Tibial artery (tissue), 4 donors: ENCODE measurements around the gene KRTAP2-3.
"Not testable (repeated sequence)": the region's sequence is repeated elsewhere in the genome, so short reads cannot be mapped to it uniquely, and the experiment has no call there.

Source experiments
- DNase-seq, 2 donors: peaks; one replicate each; pipeline ENCODE4 v3.0.0-alpha.2; 2019
- H3K27ac ChIP-seq, 2 donors: fragments of 200-600 bp; sonication (generic) in 1 of 2; 1 replicate in 1 of 2; 2 replicates in 1 of 2; pipeline ENCODE4 v1.5.1; 2018 to 2019; ENCODE audit warnings: mild to moderate bottlenecking in 1 of 2
- H3K27me3 ChIP-seq, 2 donors: fragments of 200-600 bp; sonication (generic) in 1 of 2; one replicate each; pipeline versions ENCODE4 v1.5.1 to v1.6.0; 2016 to 2019
- H3K36me3 ChIP-seq, 3 donors: fragments of 200-600 bp; sonication (generic) in 2 of 3; one replicate each; pipeline ENCODE4 v1.5.1; 2016 to 2019; ENCODE audit warnings: mild to moderate bottlenecking in 2 of 3
- H3K4me1 ChIP-seq, 4 donors: fragments of 200-600 bp; sonication (generic) in 2 of 4; 1 replicate in 3 of 4; 2 replicates in 1 of 4; pipeline ENCODE4 v1.5.1; 2016 to 2019
- H3K4me3 ChIP-seq, 2 donors: fragments of 200-600 bp; sonication (generic) in 1 of 2; 1 replicate in 1 of 2; 2 replicates in 1 of 2; pipeline ENCODE4 v1.5.1; 2018 to 2019; ENCODE audit warnings: mild to moderate bottlenecking in 2 of 2
- H3K9me3 ChIP-seq, 3 donors: fragments of 200-600 bp; sonication (generic) in 1 of 3; one replicate each; pipeline ENCODE4 v1.5.1; 2016 to 2019
- intact Hi-C: fragments of 100-400 bp; cut with DNase I; formaldehyde crosslinking; loops from one replicate; pipeline ENCODE4 v1.15.0; 2023; ENCODE audit warnings: low total_unique reads
- TF ChIP-seq, protein P1 (sequence below), 2 experiments: fragments of 200-600 bp in 1 of 2; fragments of 450-650 bp in 1 of 2; IDR thresholded peaks; one replicate each; pipeline ENCODE4 v1.5.1; 2017 to 2019; ENCODE audit warnings: antibody characterized with exemption in 2 of 2, mild to moderate bottlenecking in 1 of 2, moderate library complexity in 1 of 2

KRTAP2-3 gene

DNA sequence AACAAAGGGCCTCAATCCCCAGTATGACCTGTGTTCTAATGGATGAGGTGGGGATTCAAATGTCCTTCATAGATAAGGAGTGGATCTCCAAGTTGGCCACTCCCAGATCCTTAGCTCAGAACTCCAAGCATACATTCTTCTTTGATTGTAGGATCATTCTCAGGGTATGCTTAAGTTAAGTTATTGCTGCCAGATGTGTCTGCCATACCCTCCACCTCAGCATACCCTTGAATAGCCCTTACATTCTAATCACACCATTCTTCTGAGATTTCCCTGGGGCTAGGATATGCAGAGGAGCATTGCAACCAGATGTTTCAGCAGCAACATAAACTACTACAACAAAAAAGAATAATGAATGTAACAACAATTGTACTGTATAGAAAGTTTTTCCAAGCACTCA lies 7.4 kb upstream of the KRTAP2-3 start:
- DNase-seq = no peak
- Histone ChIP-seq H3K27me3 (no peaks in the 10 kb centered on the region), H3K27ac (no peak overlapping the region), H3K4me3 (no peak overlapping the region), H3K9me3 (no peaks in the 10 kb centered on the region), H3K4me1 (peaks cover 0 to 12% (median 1%) of the 10 kb centered on the region in 4 donors), H3K36me3 (no peaks in the 10 kb centered on the region)
- TF ChIP-seq, protein P1, sequence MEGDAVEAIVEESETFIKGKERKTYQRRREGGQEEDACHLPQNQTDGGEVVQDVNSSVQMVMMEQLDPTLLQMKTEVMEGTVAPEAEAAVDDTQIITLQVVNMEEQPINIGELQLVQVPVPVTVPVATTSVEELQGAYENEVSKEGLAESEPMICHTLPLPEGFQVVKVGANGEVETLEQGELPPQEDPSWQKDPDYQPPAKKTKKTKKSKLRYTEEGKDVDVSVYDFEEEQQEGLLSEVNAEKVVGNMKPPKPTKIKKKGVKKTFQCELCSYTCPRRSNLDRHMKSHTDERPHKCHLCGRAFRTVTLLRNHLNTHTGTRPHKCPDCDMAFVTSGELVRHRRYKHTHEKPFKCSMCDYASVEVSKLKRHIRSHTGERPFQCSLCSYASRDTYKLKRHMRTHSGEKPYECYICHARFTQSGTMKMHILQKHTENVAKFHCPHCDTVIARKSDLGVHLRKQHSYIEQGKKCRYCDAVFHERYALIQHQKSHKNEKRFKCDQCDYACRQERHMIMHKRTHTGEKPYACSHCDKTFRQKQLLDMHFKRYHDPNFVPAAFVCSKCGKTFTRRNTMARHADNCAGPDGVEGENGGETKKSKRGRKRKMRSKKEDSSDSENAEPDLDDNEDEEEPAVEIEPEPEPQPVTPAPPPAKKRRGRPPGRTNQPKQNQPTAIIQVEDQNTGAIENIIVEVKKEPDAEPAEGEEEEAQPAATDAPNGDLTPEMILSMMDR (IDR thresholded peaks at IDR 0.05) = no peak
- intact Hi-C loops = no loop called here

DNA sequence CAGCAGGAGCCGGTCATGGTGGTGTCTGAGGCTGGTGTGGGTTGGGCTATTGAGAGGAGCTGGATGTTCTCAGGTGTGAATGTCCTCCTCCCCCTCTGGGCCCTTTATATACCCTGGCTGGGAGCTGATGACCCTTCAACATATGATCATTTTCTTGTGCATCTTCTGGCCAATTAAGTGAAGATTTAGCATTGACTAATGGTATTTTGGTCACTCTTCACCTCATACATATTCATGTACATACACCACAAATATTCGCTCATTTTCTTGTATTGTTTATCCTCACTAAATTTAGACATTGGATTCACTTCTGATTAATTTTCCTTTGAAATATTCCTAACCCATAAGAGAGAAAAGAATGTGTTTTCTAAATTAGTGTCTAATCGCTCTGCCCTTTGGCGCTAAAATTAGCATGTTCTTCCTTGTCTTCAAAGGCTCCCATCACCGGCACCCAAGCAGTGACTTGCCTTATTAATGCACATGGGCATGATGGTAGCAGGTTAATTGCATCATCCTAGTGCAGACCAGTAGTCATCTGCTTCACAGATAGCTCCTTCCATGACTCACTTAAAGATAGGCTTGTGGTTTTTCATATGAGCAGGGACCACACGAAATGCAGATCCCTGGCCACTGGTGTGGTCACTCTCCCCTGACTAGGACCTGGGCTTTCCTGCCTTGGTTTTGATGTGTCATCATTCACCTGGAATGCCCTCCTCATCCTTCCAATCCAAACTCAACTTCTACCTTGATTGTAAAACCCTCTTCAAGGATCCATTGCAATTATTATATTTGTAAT lies 6.1 kb upstream of the KRTAP2-3 start, which contains the start of gene KRTAP2-4:
TSS of gene KRTAP2-4 (minus strand) at position 51 of the 796 bp plus-strand sequence. CDS start at position 17, 34 bp downstream.
- DNase-seq = no peak
- Histone ChIP-seq H3K27me3 (no peaks in the 10 kb centered on the region), H3K27ac (no peak within 1 kb of the TSS), H3K4me3 (no peak within 1 kb of the TSS), H3K36me3 (no peaks in the 10 kb centered on the region), H3K9me3 (no peaks in the 10 kb centered on the region), H3K4me1 (peaks cover 0 to 24% (median 7%) of the 10 kb centered on the region in 4 donors)
- TF ChIP-seq, protein P1 (IDR thresholded peaks at IDR 0.05) = no peak
- intact Hi-C loops = no loop called here

- H3K4me3 ChIP-seq, DNase-seq, H3K9me3 ChIP-seq, intact Hi-C loops, H3K36me3 ChIP-seq, H3K27me3 ChIP-seq, H3K27ac ChIP-seq: not testable (repeated sequence)
- H3K4me1 ChIP-seq = peaks cover 0 to 32% (median 9%) of the 10 kb centered on the region in 4 donors
These were observed 5.2 kb upstream of the KRTAP2-3 start for GRCh38 chr17:41065016-41065689.

DNA sequence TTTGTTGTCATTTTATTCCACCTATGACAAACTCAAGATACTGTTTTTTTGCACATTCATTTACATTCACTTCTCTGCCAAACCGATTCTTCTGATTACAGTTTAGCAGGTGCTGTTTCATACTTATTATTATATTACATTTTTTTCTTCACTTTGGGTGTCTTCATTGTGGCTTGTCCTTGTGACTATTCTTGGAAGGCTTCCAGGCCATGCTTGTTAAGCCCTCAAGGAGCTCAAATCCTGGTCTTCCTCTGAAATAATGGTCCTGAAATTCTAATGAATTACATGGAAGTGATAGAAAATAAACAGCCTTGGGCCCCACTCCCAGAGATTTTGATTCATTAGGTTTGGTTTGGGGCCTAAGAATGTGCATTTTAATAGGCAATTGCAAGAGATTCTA lies 4.4 kb upstream of the KRTAP2-3 start:
- intact Hi-C loops = no loop called here
- Histone ChIP-seq H3K36me3 (no peaks in the 10 kb centered on the region), H3K9me3 (no peaks in the 10 kb centered on the region), H3K4me3 (no peak overlapping the region), H3K27ac (no peak overlapping the region), H3K4me1 (peaks cover 0 to 34% (median 11%) of the 10 kb centered on the region in 4 donors), H3K27me3 (no peaks in the 10 kb centered on the region)
- TF ChIP-seq, protein P1 (IDR thresholded peaks at IDR 0.05) = no peak
- DNase-seq = no peak

DNA sequence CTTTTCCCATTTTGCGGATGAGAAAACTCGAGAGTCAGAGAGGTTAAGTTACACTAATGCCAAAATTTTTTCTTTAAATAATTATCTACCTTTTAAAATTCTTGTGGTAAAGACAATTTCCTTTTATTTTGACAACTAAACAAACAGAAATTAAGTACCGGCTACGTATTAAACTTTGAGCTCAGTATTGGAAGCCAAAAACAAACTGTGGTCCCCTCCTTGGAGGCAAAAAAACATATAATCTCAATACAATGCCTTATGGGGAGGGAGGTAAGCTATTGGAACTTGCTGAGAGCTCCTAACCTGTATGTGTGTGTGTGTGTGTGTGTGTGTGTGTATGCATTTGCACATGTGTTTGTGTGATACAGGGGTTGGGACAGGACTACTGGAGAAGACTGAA lies 3.5 kb upstream of the KRTAP2-3 start:
- no peak overlapping the region for H3K4me3 ChIP-seq
- H3K36me3 ChIP-seq = no peaks in the 10 kb centered on the region
- no peak overlapping the region for H3K27ac ChIP-seq
- TF ChIP-seq, protein P1 (IDR thresholded peaks at IDR 0.05) = no peak
- no peaks in the 10 kb centered on the region for H3K9me3 ChIP-seq
- intact Hi-C loops = no loop called here
- H3K27me3 ChIP-seq = no peaks in the 10 kb centered on the region
- DNase-seq = no peak
- peaks cover 0 to 34% (median 11%) of the 10 kb centered on the region in 4 donors for H3K4me1 ChIP-seq

- no peak for DNase-seq
- Histone ChIP-seq H3K9me3 (no peaks in the 10 kb centered on the region), H3K27me3 (no peaks in the 10 kb centered on the region), H3K27ac (peak overlapping the region; percentile 57 to 65), H3K4me1 (peaks cover 0 to 34% (median 11%) of the 10 kb centered on the region in 4 donors), H3K4me3 (no peak overlapping the region), H3K36me3 (no peaks in the 10 kb centered on the region)
- intact Hi-C loops = no loop called here
- TF ChIP-seq, protein P1 (IDR thresholded peaks at IDR 0.05) = no peak
These were observed 2.0 kb upstream of the KRTAP2-3 start for GRCh38 chr17:41061964-41062363.

DNA sequence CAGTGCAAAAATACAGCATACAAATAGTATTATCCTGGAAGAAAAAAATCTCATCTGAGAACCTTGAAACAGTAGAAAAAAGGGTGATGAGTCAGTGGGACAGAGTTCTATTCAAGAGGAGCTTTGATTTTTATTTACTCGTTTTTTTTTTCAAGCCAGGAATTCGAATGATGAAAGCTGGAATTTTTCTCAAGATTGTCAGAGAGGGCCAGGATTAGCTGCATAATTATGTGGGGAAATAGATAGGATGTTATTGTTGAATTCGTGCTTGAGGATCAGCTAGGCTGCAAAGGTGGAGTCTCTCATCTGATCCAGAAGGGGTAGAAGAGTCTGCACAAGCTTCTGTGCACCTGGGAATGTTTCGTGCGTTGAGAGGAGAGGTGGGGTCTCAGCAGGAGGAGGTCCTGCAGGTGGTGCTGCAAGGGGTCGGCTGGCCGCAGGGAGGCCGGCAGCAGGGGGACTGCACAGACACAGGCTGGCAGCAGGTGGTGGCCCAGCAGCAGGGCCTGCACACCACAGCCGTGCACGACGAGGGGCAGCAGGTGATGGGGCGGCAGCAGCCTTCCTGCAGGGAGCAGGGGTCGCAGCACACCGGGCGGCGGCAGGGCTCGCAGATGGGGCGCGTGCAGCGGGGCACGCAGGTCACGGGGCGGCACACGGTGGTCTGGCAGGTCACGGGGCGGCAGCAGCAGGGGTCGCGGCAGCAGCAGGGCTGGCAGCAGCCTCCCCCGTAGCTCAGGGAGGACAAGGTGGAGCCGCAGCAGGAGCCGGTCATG lies 450 bp downstream of the KRTAP2-3 start:
- intact Hi-C loops, H3K9me3 ChIP-seq, DNase-seq, H3K4me3 ChIP-seq, H3K27ac ChIP-seq, H3K36me3 ChIP-seq, H3K27me3 ChIP-seq: not testable (repeated sequence)
- peaks cover 0 to 34% (median 11%) of the 10 kb centered on the region in 4 donors for H3K4me1 ChIP-seq
